VCaP (cell line): ENCODE results near the gene CPSF2.

Experiments
- H3K27ac ChIP-seq: fragments of 450-650 bp; 2 replicates; pipeline ENCODE4 v1.5.1; 2017
- CTCF ChIP-seq: fragments of 450-650 bp; conservative IDR thresholded peaks from 2 replicates; pipeline ENCODE4 v1.5.1; 2017; ENCODE audit warnings: mild to moderate bottlenecking, moderate library complexity

Gene CPSF2

DNA sequence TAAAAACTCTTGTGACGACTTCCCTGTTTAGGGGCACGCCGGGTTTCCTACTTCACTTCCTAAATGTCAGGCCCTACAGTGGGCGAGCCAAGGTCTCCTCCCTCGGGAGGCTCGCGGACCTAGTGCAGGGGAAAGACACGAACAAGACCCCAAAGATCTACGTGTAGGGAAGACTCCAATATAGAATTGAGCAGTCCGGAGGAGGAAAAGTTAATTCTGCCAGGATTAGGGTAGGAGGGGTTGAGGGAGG, 16.0 kb upstream of the CPSF2 start:
- H3K27ac ChIP-seq = peak overlapping the region; percentile 87
- TF ChIP-seq CTCF = no peak

DNA sequence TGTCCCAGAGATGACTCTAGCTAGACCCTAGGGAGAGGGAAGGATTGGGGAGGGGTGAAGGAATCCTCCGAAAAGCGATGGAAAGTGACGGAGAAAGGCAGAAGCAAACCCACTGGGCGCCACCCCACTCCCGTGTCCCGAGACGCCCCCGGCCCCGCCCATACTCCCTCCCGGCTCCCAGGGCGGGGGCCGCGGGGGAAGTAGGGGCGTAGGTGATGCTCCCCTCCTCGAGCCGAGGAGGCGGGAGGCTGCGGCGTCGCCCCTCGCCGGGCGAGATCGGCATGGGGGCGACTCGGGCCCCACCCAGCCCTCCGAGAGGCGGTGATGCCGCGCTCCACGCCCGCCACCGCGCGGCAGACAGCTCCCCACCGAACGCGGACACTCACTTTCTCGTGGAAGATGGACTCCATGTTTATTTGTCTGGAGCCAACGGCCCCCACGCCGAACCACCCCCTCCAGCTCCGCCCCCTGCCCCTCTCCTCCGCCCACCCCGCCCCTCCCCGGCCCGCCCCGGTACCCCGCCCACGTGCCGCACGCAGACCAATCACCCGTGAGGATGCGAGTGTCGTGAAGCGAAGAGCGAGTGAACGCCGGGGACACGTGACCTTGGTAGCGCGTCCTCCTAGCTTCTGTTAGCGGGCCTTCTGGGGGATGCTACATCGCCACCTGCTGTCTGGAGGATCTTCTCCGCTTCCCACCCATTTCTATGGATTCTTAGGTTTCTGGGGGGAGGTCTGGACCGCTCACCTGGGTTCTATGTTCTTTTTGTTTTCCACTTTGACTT, 15.4 kb upstream of the CPSF2 start, which contains the start of gene ATXN3:
Gene ATXN3, minus strand, starts transcription at position 440 of the 784 bp plus-strand sequence. Its CDS starts 30 bp downstream, at position 410.
- H3K27ac ChIP-seq = peak within 1 kb of the TSS; percentile 87
- peak; percentile 86 for TF ChIP-seq CTCF

DNA sequence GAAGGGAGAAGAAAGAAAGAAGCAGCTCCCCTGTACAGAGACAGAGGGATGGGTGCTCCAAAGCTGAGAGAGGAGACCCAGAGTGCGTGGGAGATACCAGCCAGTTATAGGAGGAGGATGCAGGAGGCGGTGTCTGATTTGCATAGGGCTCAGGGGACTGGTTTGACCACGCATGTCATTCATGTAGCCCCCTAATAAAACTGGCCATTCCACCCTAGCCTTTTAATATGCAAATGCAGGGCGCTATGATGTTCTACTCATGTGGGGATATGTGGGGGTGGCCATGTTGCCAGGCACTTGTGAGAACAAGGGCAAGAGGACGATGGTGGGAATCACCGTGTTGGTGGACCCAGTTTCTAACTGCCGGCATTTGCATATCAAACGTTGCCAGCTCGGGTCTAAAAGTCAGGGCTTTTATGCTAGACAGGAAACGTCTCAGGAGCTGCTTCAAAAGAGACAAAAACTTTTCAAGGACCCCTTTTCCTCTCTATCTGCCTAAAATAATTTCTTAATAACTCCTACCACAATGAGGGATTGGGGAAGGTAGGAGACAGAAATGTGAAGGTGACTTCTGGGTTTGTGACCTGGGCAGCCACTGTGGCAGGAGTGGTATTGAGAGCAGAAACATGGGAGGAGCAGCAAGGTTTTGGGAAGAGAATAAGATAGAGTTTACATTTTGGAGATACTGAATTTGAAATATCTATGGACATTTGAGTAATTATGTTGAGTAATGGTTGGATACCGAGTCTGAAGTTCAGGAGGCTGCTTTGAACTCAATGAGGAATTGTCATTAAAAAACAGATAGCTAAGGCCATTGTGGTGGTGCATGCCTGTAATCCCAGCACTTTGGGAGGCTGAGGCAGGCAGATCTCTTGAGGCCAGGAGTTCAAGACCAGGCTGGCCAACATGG, 13.2 kb upstream of the CPSF2 start:
- H3K27ac ChIP-seq = no peak overlapping the region
- no peak for TF ChIP-seq CTCF

DNA sequence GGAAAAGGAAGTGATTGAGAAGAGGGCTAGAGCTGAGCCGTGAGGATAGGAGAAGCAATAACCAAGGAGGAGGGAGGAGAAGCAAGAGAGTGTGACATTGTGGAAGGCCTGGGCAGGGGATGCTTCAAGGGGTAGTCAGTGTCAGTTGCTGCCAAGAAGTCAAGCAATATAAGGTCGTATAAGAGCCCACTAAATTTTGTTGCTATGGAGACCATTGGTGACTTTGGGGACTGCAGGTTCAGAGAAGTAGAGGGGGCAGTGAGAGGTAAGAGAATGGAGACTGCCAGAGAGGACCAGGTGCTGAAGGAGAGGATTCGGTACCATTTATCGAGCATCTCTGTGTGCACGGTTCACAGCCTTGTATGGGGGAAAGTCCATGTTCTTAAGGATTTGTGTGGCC, 12.3 kb upstream of the CPSF2 start:
- H3K27ac ChIP-seq = no peak overlapping the region
- no peak for TF ChIP-seq CTCF

DNA sequence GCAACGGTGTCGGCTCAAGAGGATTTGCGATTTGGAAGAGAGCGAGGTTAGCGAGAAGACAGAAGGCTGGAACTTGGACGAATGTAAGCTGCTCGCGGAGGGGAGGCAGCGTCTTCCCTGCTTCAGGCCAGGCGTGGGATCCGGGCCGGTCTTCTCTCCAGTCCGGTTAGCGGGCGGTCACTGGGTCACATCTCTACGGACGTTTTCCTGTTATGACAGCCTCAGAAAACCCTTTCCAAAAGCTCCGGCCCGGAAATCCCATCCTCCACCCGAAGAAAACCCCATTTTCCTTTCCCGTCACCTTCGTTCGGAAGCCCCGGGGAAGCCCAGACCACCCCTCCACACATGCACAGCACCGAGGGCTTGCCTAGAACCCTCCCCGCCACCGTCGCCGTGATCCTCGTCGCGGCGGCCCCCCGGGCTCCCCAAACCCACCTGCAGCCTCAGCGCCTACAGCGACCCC, 531 bp upstream of the CPSF2 start:
- H3K27ac ChIP-seq = peak overlapping the region; percentile 97
- TF ChIP-seq CTCF = no peak

DNA sequence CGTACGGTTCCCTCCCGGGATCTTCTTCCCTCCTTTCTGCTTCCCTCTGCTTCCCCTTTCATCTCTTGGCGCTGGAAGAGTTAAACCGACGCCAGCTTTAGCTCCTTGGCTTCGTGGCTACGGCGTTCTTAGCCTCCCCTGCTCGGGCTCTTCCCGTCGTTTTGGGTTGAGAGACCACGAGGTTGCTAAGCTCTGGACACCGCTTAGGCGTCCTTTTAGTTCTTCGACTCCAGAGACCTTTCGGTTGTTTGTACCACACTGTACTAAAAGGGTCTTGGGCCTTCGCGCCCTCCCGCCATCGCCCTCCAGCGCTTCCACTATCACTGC, 545 bp downstream of the CPSF2 start:
- TF ChIP-seq CTCF = no peak
- peak overlapping the region; percentile 97 for H3K27ac ChIP-seq

DNA sequence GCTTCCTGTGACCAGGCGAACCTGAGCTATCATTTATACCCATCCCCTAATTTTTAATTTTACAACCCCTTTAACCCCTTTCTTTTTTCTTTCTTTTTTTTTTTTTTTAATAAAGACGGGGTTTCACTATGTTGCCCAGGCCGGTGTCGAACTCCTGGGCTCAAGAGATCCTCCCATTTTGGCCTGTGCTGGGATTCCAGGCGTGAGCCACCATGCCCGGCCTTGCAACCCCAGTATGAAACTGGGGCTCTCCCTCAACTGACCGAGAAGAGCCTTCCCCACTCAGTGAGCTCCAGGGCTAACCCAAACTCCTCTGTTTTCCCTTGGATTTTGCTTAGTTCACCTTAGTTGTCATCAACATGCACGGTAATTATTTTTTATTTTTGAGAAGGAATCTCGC, 992 bp downstream of the CPSF2 start:
- TF ChIP-seq CTCF = no peak
- H3K27ac ChIP-seq = peak overlapping the region; percentile 97
